HCT116 (cell line): ENCODE data around the gene TOM1.

Experiments
- CBX3 ChIP-seq: IDR thresholded peaks from 2 replicates; pipeline ENCODE4 v1.6.1; 2012; ENCODE audit warnings: low read depth
- CEBPB ChIP-seq: IDR thresholded peaks from 2 replicates; pipeline ENCODE4 v1.6.1; 2012; ENCODE audit warnings: low read depth
- EZH2 ChIP-seq: fragments of 200-600 bp; sonication (generic); IDR thresholded peaks from 2 replicates; pipeline ENCODE4 v1.6.1; 2017; ENCODE audit warnings: antibody characterized with exemption, mixed run types
- EZH2phosphoT487 ChIP-seq: fragments of 200-600 bp; IDR thresholded peaks from 2 replicates; pipeline ENCODE4 v1.6.1; 2018; ENCODE audit warnings: antibody characterized with exemption, borderline replicate concordance
- POLR2A ChIP-seq: IDR thresholded peaks from 2 replicates; pipeline ENCODE4 v1.7.0; 2011; ENCODE audit warnings: borderline replicate concordance; ENCODE audit not compliant: insufficient read depth, insufficient read length; ENCODE audit errors: extremely low read depth
- POLR2AphosphoS5 ChIP-seq: IDR thresholded peaks from 2 replicates; pipeline ENCODE4 v1.6.1; 2011; ENCODE audit warnings: mild to moderate bottlenecking, low read depth, low read length, moderate library complexity
- RAD21 ChIP-seq: IDR thresholded peaks from 2 replicates; pipeline ENCODE4 v1.6.1; 2012; ENCODE audit warnings: low read depth, mild to moderate bottlenecking
- SIN3A ChIP-seq: IDR thresholded peaks from 2 replicates; pipeline ENCODE4 v1.6.1; 2012; ENCODE audit warnings: low read depth
- SP1 ChIP-seq: IDR thresholded peaks from 2 replicates; pipeline ENCODE4 v1.6.1; 2012; ENCODE audit warnings: low read depth
- YY1 ChIP-seq: IDR thresholded peaks from 2 replicates; pipeline ENCODE4 v1.6.1; 2011; ENCODE audit warnings: low read length, low read depth, moderate library complexity, mild to moderate bottlenecking; ENCODE audit not compliant: insufficient replicate concordance; ENCODE audit errors: extremely low read depth
- TF ChIP-seq, protein P1 (sequence below), 3 experiments: fragments of 200-600 bp in 1 of 3; sonication (generic) in 1 of 3; IDR thresholded peaks in 2 of 3; conservative IDR thresholded peaks in 1 of 3; 2 replicates each; pipeline ENCODE4 v1.5.1; 2012 to 2017; ENCODE audit warnings: low read depth in 2 of 3, low read length in 2 of 3, antibody characterized with exemption in 1 of 3, borderline replicate concordance in 1 of 3, control low read depth in 1 of 3, mild to moderate bottlenecking in 1 of 3, mixed read lengths in 1 of 3, mixed run types in 1 of 3, moderate library complexity in 1 of 3; ENCODE audit not compliant: insufficient read depth in 1 of 3
- TF ChIP-seq, protein P2 (sequence below): IDR thresholded peaks from 2 replicates; pipeline ENCODE4 v1.6.1; 2011; ENCODE audit warnings: mild to moderate bottlenecking, low read length, moderate library complexity; ENCODE audit not compliant: insufficient replicate concordance; ENCODE audit errors: extremely low read depth
- TF ChIP-seq, protein P3 (sequence below): IDR thresholded peaks from 2 replicates; pipeline ENCODE4 v1.6.1; 2012; ENCODE audit warnings: low read depth

DNA sequence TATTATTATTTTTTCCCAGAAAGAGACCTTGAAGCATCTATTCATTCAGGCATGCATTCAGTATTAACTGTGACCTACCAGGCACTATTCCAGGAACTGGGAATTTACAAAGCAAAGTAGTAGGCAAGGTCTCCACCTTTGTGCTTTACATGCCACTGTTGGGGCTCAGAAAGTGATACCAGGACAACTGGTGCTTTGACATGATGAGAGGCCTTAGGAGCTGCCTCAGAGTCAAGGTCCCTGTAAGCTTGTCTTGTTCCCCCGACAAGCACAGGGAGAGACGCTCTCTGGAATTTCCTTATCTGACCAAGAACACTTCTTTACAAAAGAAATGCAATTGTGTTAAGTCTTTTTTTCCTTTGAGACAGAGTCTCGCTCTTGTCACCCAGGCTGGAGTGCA is 78.9 kb downstream of the TOM1 start:
- TF ChIP-seq, protein P1, sequence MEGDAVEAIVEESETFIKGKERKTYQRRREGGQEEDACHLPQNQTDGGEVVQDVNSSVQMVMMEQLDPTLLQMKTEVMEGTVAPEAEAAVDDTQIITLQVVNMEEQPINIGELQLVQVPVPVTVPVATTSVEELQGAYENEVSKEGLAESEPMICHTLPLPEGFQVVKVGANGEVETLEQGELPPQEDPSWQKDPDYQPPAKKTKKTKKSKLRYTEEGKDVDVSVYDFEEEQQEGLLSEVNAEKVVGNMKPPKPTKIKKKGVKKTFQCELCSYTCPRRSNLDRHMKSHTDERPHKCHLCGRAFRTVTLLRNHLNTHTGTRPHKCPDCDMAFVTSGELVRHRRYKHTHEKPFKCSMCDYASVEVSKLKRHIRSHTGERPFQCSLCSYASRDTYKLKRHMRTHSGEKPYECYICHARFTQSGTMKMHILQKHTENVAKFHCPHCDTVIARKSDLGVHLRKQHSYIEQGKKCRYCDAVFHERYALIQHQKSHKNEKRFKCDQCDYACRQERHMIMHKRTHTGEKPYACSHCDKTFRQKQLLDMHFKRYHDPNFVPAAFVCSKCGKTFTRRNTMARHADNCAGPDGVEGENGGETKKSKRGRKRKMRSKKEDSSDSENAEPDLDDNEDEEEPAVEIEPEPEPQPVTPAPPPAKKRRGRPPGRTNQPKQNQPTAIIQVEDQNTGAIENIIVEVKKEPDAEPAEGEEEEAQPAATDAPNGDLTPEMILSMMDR (IDR thresholded peaks at IDR 0.05 in 2 of 3, conservative IDR thresholded peaks at IDR 0.05 in 1 of 3; ENCODE audit: borderline replicate concordance in 1 of 3, insufficient read depth in 1 of 3, low read depth in 2 of 3, low read length in 2 of 3), result no peak
- TF ChIP-seq CBX3 (no peak), POLR2A (no peak), POLR2AphosphoS5 (no peak), YY1 (no peak), SP1 (no peak), RAD21 (no peak), CEBPB (no peak), SIN3A (no peak), EZH2phosphoT487 (no peak), EZH2 (no peak)
- TF ChIP-seq, protein P2, sequence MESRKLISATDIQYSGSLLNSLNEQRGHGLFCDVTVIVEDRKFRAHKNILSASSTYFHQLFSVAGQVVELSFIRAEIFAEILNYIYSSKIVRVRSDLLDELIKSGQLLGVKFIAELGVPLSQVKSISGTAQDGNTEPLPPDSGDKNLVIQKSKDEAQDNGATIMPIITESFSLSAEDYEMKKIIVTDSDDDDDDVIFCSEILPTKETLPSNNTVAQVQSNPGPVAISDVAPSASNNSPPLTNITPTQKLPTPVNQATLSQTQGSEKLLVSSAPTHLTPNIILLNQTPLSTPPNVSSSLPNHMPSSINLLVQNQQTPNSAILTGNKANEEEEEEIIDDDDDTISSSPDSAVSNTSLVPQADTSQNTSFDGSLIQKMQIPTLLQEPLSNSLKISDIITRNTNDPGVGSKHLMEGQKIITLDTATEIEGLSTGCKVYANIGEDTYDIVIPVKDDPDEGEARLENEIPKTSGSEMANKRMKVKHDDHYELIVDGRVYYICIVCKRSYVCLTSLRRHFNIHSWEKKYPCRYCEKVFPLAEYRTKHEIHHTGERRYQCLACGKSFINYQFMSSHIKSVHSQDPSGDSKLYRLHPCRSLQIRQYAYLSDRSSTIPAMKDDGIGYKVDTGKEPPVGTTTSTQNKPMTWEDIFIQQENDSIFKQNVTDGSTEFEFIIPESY, result no peak
- TF ChIP-seq, protein P3, sequence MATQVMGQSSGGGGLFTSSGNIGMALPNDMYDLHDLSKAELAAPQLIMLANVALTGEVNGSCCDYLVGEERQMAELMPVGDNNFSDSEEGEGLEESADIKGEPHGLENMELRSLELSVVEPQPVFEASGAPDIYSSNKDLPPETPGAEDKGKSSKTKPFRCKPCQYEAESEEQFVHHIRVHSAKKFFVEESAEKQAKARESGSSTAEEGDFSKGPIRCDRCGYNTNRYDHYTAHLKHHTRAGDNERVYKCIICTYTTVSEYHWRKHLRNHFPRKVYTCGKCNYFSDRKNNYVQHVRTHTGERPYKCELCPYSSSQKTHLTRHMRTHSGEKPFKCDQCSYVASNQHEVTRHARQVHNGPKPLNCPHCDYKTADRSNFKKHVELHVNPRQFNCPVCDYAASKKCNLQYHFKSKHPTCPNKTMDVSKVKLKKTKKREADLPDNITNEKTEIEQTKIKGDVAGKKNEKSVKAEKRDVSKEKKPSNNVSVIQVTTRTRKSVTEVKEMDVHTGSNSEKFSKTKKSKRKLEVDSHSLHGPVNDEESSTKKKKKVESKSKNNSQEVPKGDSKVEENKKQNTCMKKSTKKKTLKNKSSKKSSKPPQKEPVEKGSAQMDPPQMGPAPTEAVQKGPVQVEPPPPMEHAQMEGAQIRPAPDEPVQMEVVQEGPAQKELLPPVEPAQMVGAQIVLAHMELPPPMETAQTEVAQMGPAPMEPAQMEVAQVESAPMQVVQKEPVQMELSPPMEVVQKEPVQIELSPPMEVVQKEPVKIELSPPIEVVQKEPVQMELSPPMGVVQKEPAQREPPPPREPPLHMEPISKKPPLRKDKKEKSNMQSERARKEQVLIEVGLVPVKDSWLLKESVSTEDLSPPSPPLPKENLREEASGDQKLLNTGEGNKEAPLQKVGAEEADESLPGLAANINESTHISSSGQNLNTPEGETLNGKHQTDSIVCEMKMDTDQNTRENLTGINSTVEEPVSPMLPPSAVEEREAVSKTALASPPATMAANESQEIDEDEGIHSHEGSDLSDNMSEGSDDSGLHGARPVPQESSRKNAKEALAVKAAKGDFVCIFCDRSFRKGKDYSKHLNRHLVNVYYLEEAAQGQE, result no peak
